Astrocyte (in vitro differentiated cells and primary cell): ENCODE data around the gene KPNA2.

Experiments used
- EZH2 ChIP-seq: IDR thresholded peaks from 2 replicates; pipeline ENCODE4 v1.6.1; 2012; ENCODE audit warnings: mild to moderate bottlenecking, low read length, inconsistent platforms; ENCODE audit not compliant: insufficient read depth
- TF ChIP-seq, protein P1 (sequence below): IDR thresholded peaks from 2 replicates; pipeline ENCODE4 v1.5.1; 2011; ENCODE audit warnings: low read depth, mild to moderate bottlenecking, inconsistent platforms, low read length, moderate library complexity; ENCODE audit not compliant: insufficient read depth

DNA sequence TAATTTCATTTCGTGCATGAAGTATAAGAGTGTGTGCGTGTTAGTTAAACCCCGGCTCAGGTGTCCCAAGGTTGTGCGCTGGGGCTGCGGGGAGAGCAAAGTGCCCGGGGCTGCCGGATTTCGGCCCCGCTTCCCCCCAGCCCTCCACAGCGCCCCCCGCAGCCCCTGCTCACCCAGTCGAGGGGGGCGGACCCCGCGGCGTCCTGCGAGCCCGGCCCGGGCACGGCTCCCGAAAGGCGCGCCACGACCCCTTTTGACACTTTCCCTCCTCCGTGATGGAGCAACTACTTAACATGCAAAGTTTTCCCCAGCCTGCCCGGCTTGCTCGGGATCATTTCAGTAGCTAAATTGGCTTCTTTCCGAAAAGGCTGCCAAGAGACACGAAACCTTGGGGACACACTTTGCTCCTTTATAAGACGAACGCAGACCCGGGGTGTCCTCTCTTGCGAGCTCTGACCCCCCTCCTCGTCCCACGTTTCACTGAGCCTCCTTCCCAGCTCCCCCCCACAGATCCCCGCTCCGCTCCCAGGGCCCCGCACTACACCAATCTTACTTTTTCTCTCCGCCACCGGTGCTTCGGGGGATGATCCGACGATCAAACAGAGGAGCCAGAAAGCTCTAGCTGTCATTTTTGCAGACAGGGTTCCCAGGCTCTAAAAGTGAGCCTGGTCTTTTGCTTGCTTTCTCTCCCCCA is 39.8 kb upstream of the KPNA2 start:
- TF ChIP-seq, protein P1, sequence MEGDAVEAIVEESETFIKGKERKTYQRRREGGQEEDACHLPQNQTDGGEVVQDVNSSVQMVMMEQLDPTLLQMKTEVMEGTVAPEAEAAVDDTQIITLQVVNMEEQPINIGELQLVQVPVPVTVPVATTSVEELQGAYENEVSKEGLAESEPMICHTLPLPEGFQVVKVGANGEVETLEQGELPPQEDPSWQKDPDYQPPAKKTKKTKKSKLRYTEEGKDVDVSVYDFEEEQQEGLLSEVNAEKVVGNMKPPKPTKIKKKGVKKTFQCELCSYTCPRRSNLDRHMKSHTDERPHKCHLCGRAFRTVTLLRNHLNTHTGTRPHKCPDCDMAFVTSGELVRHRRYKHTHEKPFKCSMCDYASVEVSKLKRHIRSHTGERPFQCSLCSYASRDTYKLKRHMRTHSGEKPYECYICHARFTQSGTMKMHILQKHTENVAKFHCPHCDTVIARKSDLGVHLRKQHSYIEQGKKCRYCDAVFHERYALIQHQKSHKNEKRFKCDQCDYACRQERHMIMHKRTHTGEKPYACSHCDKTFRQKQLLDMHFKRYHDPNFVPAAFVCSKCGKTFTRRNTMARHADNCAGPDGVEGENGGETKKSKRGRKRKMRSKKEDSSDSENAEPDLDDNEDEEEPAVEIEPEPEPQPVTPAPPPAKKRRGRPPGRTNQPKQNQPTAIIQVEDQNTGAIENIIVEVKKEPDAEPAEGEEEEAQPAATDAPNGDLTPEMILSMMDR = no peak
- no peak for TF ChIP-seq EZH2
